Measurements from ENCODE around the gene CPLANE1.
"Not testable (repeated sequence)": the region's sequence is repeated elsewhere in the genome, so short reads cannot be mapped to it uniquely, and the experiment has no call there.

The CPLANE1 gene

GRCh38 chr5:37208883-37209797 is 40.0 kb downstream of the CPLANE1 start:
- DNase-seq (ENCODE audit: low read depth): peak; percentile 13

GRCh38 chr5:37207802-37208201 is 41.4 kb downstream of the CPLANE1 start:
- no peak for DNase-seq (ENCODE audit: low read depth)

- DNase-seq (ENCODE audit: low read depth): no peak
Measured at GRCh38 chr5:37206736-37207135, 42.4 kb downstream of the CPLANE1 start.

- no peak for DNase-seq (ENCODE audit: low read depth)
Measured at GRCh38 chr5:37198842-37199241, 50.3 kb downstream of the CPLANE1 start.

GRCh38 chr5:37198061-37198460 is 51.1 kb downstream of the CPLANE1 start:
- DNase-seq (ENCODE audit: low read depth): no peak

GRCh38 chr5:37197340-37198050 is 51.7 kb downstream of the CPLANE1 start:
- no peak for DNase-seq (ENCODE audit: low read depth)

GRCh38 chr5:37190592-37190991 is 58.6 kb downstream of the CPLANE1 start:
- DNase-seq (ENCODE audit: low read depth): no peak

GRCh38 chr5:37189355-37189754 is 59.8 kb downstream of the CPLANE1 start:
- no peak for DNase-seq (ENCODE audit: low read depth)

GRCh38 chr5:37187465-37187977 is 61.7 kb downstream of the CPLANE1 start:
- no peak for DNase-seq (ENCODE audit: low read depth)

- no peak for DNase-seq (ENCODE audit: low read depth)
Measured at GRCh38 chr5:37184748-37185364, 64.3 kb downstream of the CPLANE1 start.

GRCh38 chr5:37182667-37183066 is 66.5 kb downstream of the CPLANE1 start:
- no peak for DNase-seq (ENCODE audit: low read depth)

- DNase-seq (ENCODE audit: low read depth): no peak
Measured at GRCh38 chr5:37174928-37175327, 74.2 kb downstream of the CPLANE1 start.

GRCh38 chr5:37172957-37173356 is 76.2 kb downstream of the CPLANE1 start:
- no peak for DNase-seq (ENCODE audit: low read depth)

- DNase-seq (ENCODE audit: low read depth): no peak
Measured at GRCh38 chr5:37170856-37171255, 78.3 kb downstream of the CPLANE1 start.

- DNase-seq (ENCODE audit: low read depth): no peak
Measured at GRCh38 chr5:37166197-37166596, 83.0 kb downstream of the CPLANE1 start.

- DNase-seq (ENCODE audit: low read depth): no peak
Measured at GRCh38 chr5:37165761-37166160, 83.4 kb downstream of the CPLANE1 start.

- DNase-seq (ENCODE audit: low read depth): no peak
Measured at GRCh38 chr5:37153661-37154060, 95.5 kb downstream of the CPLANE1 start.

GRCh38 chr5:37146896-37147295 is 102.3 kb downstream of the CPLANE1 start:
- DNase-seq (ENCODE audit: low read depth): no peak

- DNase-seq (ENCODE audit: low read depth): no peak
Measured at GRCh38 chr5:37136694-37137093, 112.5 kb downstream of the CPLANE1 start.

- DNase-seq (ENCODE audit: low read depth): not testable (repeated sequence)
Measured at GRCh38 chr5:37135312-37135711, 113.9 kb downstream of the CPLANE1 start.

GRCh38 chr5:37133939-37134338 is 115.2 kb downstream of the CPLANE1 start:
- no peak for DNase-seq (ENCODE audit: low read depth)

GRCh38 chr5:37132646-37133045 is 116.5 kb downstream of the CPLANE1 start:
- no peak for DNase-seq (ENCODE audit: low read depth)

GRCh38 chr5:37121465-37121864 is 127.7 kb downstream of the CPLANE1 start:
- no peak for DNase-seq (ENCODE audit: low read depth)

All from GM04503 (cell line).